Erythroblast (primary cell): ENCODE measurements around the gene PRR29.

Experiments
- DNase-seq, 2 experiments: peaks; one replicate each; lab custom pipeline; 2025; lab: John Stamatoyannopoulos, UW
- GATA1 ChIP-seq: IDR thresholded peaks from 2 replicates; pipeline ENCODE4 v1.6.1; 2011; ENCODE audit warnings: low read depth, mild to moderate bottlenecking, control low read depth, low read length, moderate library complexity
- POLR2A ChIP-seq: IDR thresholded peaks from 2 replicates; pipeline ENCODE4 v1.6.1; 2011; ENCODE audit warnings: mild to moderate bottlenecking, low read length

Gene PRR29

GRCh38 chr17:63984651-63985386, 13.3 kb upstream of the PRR29 start:
- peak in 1 of 2 experiments; percentile 39 for DNase-seq
- TF ChIP-seq POLR2A (no peak), GATA1 (no peak)

GRCh38 chr17:63985387-63986140, 12.6 kb upstream of the PRR29 start:
- TF ChIP-seq GATA1 (no peak), POLR2A (no peak)
- no peak for DNase-seq

GRCh38 chr17:63986821-63987220, 11.3 kb upstream of the PRR29 start:
- no peak for DNase-seq
- TF ChIP-seq GATA1 (no peak), POLR2A (no peak)

- TF ChIP-seq GATA1 (no peak), POLR2A (no peak)
- no peak for DNase-seq
These were observed 10.7 kb upstream of the PRR29 start for GRCh38 chr17:63987221-63988126.

GRCh38 chr17:63988127-63988478, 10.0 kb upstream of the PRR29 start:
- no peak for DNase-seq
- no peak for TF ChIP-seq POLR2A
- TF ChIP-seq GATA1, result no peak

- DNase-seq, result no peak
- no peak for TF ChIP-seq GATA1
- TF ChIP-seq POLR2A, result no peak
These were observed 9.2 kb upstream of the PRR29 start for GRCh38 chr17:63988741-63989621.

GRCh38 chr17:63989622-63990345, 8.4 kb upstream of the PRR29 start:
- no peak for DNase-seq
- TF ChIP-seq GATA1, result no peak
- no peak for TF ChIP-seq POLR2A

- no peak for DNase-seq
- TF ChIP-seq GATA1 (no peak), POLR2A (no peak)
These were observed 6.5 kb upstream of the PRR29 start for GRCh38 chr17:63991611-63992010.

GRCh38 chr17:63993368-63993985, 4.7 kb upstream of the PRR29 start:
- TF ChIP-seq GATA1, result no peak
- DNase-seq, result no peak

GRCh38 chr17:63995626-63996025, 2.5 kb upstream of the PRR29 start:
- no peak for TF ChIP-seq POLR2A
- TF ChIP-seq GATA1, result no peak
- no peak for DNase-seq

GRCh38 chr17:63996430-63997182, 1.5 kb upstream of the PRR29 start:
- TF ChIP-seq GATA1 (no peak), POLR2A (no peak)
- DNase-seq, result no peak
